Measurements from ENCODE around the gene WWOX.

The WWOX gene

GRCh38 chr16:78871241-78871640, 771.8 kb downstream of the WWOX start:
- Mint-ChIP-seq H3K36me3 (no peaks in the 10 kb centered on the region), H3K27ac (no peak overlapping the region), H3K27me3 (no peaks in the 10 kb centered on the region), H3K4me1 (no peaks in the 10 kb centered on the region), H3K9me3 (no peaks in the 10 kb centered on the region), H3K4me3 (no peak overlapping the region)

- Mint-ChIP-seq H3K4me3 (no peak overlapping the region), H3K9me3 (no peaks in the 10 kb centered on the region), H3K27me3 (no peaks in the 10 kb centered on the region), H3K36me3 (no peaks in the 10 kb centered on the region), H3K4me1 (no peaks in the 10 kb centered on the region), H3K27ac (no peak overlapping the region)
Observed at GRCh38 chr16:78876671-78877070, 777.2 kb downstream of the WWOX start.

- Mint-ChIP-seq H3K27me3 (no peaks in the 10 kb centered on the region), H3K27ac (no peak overlapping the region), H3K9me3 (no peaks in the 10 kb centered on the region), H3K36me3 (no peaks in the 10 kb centered on the region), H3K4me3 (no peak overlapping the region), H3K4me1 (no peaks in the 10 kb centered on the region)
Observed at GRCh38 chr16:78877114-78877655, 777.7 kb downstream of the WWOX start.

GRCh38 chr16:78878570-78878969, 779.1 kb downstream of the WWOX start:
- no peak overlapping the region for H3K4me3 Mint-ChIP-seq
- H3K4me1 Mint-ChIP-seq: no peaks in the 10 kb centered on the region
- no peaks in the 10 kb centered on the region for H3K27me3 Mint-ChIP-seq
- no peak overlapping the region for H3K27ac Mint-ChIP-seq
- H3K36me3 Mint-ChIP-seq: no peaks in the 10 kb centered on the region
- no peaks in the 10 kb centered on the region for H3K9me3 Mint-ChIP-seq

GRCh38 chr16:78879011-78879410, 779.6 kb downstream of the WWOX start:
- H3K27ac Mint-ChIP-seq: no peak overlapping the region
- no peak overlapping the region for H3K4me3 Mint-ChIP-seq
- H3K36me3 Mint-ChIP-seq: no peaks in the 10 kb centered on the region
- no peaks in the 10 kb centered on the region for H3K4me1 Mint-ChIP-seq
- no peaks in the 10 kb centered on the region for H3K27me3 Mint-ChIP-seq
- no peaks in the 10 kb centered on the region for H3K9me3 Mint-ChIP-seq

- Mint-ChIP-seq H3K27me3 (no peaks in the 10 kb centered on the region), H3K4me1 (no peaks in the 10 kb centered on the region), H3K27ac (no peak overlapping the region), H3K9me3 (no peaks in the 10 kb centered on the region), H3K36me3 (no peaks in the 10 kb centered on the region), H3K4me3 (no peak overlapping the region)
Observed at GRCh38 chr16:78882150-78882549, 782.7 kb downstream of the WWOX start.

GRCh38 chr16:78882751-78883150, 783.3 kb downstream of the WWOX start:
- H3K4me1 Mint-ChIP-seq: no peaks in the 10 kb centered on the region
- H3K27ac Mint-ChIP-seq: no peak overlapping the region
- H3K36me3 Mint-ChIP-seq: no peaks in the 10 kb centered on the region
- H3K27me3 Mint-ChIP-seq: no peaks in the 10 kb centered on the region
- no peak overlapping the region for H3K4me3 Mint-ChIP-seq
- H3K9me3 Mint-ChIP-seq: no peaks in the 10 kb centered on the region

- H3K4me1 Mint-ChIP-seq: no peaks in the 10 kb centered on the region
- no peak overlapping the region for H3K27ac Mint-ChIP-seq
- no peaks in the 10 kb centered on the region for H3K9me3 Mint-ChIP-seq
- no peaks in the 10 kb centered on the region for H3K36me3 Mint-ChIP-seq
- H3K4me3 Mint-ChIP-seq: no peak overlapping the region
- H3K27me3 Mint-ChIP-seq: no peaks in the 10 kb centered on the region
Observed at GRCh38 chr16:78884204-78884603, 784.8 kb downstream of the WWOX start.

GRCh38 chr16:78889346-78889745, 789.9 kb downstream of the WWOX start:
- H3K4me1 Mint-ChIP-seq: peaks cover 12% of the 10 kb centered on the region
- H3K4me3 Mint-ChIP-seq: no peak overlapping the region
- no peak overlapping the region for H3K27ac Mint-ChIP-seq
- no peaks in the 10 kb centered on the region for H3K27me3 Mint-ChIP-seq
- H3K9me3 Mint-ChIP-seq: no peaks in the 10 kb centered on the region
- H3K36me3 Mint-ChIP-seq: peaks cover 3% of the 10 kb centered on the region

GRCh38 chr16:78890373-78890895, 791.0 kb downstream of the WWOX start:
- no peaks in the 10 kb centered on the region for H3K27me3 Mint-ChIP-seq
- H3K27ac Mint-ChIP-seq: no peak overlapping the region
- no peaks in the 10 kb centered on the region for H3K9me3 Mint-ChIP-seq
- H3K4me3 Mint-ChIP-seq: no peak overlapping the region
- peaks cover 3% of the 10 kb centered on the region for H3K36me3 Mint-ChIP-seq
- peaks cover 14% of the 10 kb centered on the region for H3K4me1 Mint-ChIP-seq

GRCh38 chr16:78892951-78893733, 793.7 kb downstream of the WWOX start:
- Mint-ChIP-seq H3K36me3 (peaks cover 3% of the 10 kb centered on the region), H3K9me3 (no peaks in the 10 kb centered on the region), H3K4me3 (no peak overlapping the region), H3K27me3 (no peaks in the 10 kb centered on the region), H3K27ac (peak overlapping the region; percentile 47), H3K4me1 (peaks cover 14% of the 10 kb centered on the region)

- Mint-ChIP-seq H3K4me3 (no peak overlapping the region), H3K9me3 (no peaks in the 10 kb centered on the region), H3K4me1 (peaks cover 14% of the 10 kb centered on the region), H3K36me3 (peaks cover 4% of the 10 kb centered on the region), H3K27ac (no peak overlapping the region), H3K27me3 (no peaks in the 10 kb centered on the region)
Observed at GRCh38 chr16:78894886-78895285, 795.4 kb downstream of the WWOX start.

- H3K36me3 Mint-ChIP-seq: peaks cover 4% of the 10 kb centered on the region
- peaks cover 15% of the 10 kb centered on the region for H3K4me1 Mint-ChIP-seq
- no peak overlapping the region for H3K4me3 Mint-ChIP-seq
- H3K27ac Mint-ChIP-seq: no peak overlapping the region
- no peaks in the 10 kb centered on the region for H3K27me3 Mint-ChIP-seq
- H3K9me3 Mint-ChIP-seq: no peaks in the 10 kb centered on the region
Observed at GRCh38 chr16:78895681-78896080, 796.2 kb downstream of the WWOX start.

- Mint-ChIP-seq H3K9me3 (no peaks in the 10 kb centered on the region), H3K4me1 (peaks cover 18% of the 10 kb centered on the region)
Observed at GRCh38 chr16:78896280-78896679, 796.8 kb downstream of the WWOX start.

GRCh38 chr16:78897299-78897698, 797.8 kb downstream of the WWOX start:
- peaks cover 4% of the 10 kb centered on the region for H3K36me3 Mint-ChIP-seq
- no peak overlapping the region for H3K27ac Mint-ChIP-seq
- no peaks in the 10 kb centered on the region for H3K27me3 Mint-ChIP-seq
- H3K4me3 Mint-ChIP-seq: no peak overlapping the region
- peaks cover 21% of the 10 kb centered on the region for H3K4me1 Mint-ChIP-seq
- H3K9me3 Mint-ChIP-seq: no peaks in the 10 kb centered on the region

More at GRCh38 chr16:78896280-78896679, 796.8 kb downstream of the WWOX start:
- Mint-ChIP-seq H3K27me3 (no peaks in the 10 kb centered on the region), H3K36me3 (peaks cover 4% of the 10 kb centered on the region), H3K4me3 (no peak overlapping the region), H3K27ac (no peak overlapping the region)

- H3K27me3 Mint-ChIP-seq: no peaks in the 10 kb centered on the region
- H3K4me3 Mint-ChIP-seq: no peak overlapping the region
- peak overlapping the region; percentile 2 for H3K27ac Mint-ChIP-seq
- peaks cover 3% of the 10 kb centered on the region for H3K36me3 Mint-ChIP-seq
- no peaks in the 10 kb centered on the region for H3K9me3 Mint-ChIP-seq
- peaks cover 12% of the 10 kb centered on the region for H3K4me1 Mint-ChIP-seq
Observed at GRCh38 chr16:78900044-78900811, 800.8 kb downstream of the WWOX start.

Measured in activated naive CD4-positive, alpha-beta T cell treated with anti-CD3 and anti-CD28 coated beads, Interleukin-2, amount 50 U/mL, for 24 hours (primary cell).